WERI-Rb-1 (cell line): ENCODE measurements around the gene FAM47E.
A peak's percentile ranks its signal among the peaks of the same experiment; 100 is the strongest.

Experiments
- DNase-seq: peaks from one replicate; pipeline ENCODE4 v3.0.0-alpha.2; 2020
- H3K27ac ChIP-seq: fragments of 250-450 bp; sonication (Bioruptor Pico); 2 replicates; pipeline ENCODE4 v1.5.1; 2020; ENCODE audit warnings: mild to moderate bottlenecking, moderate library complexity
- H3K27me3 ChIP-seq: fragments of 250-450 bp; sonication (Bioruptor Pico); 2 replicates; pipeline ENCODE4 v1.5.1; 2021; ENCODE audit warnings: mild to moderate bottlenecking, low read depth, moderate library complexity; ENCODE audit not compliant: insufficient read depth, severe bottlenecking
- H3K36me3 ChIP-seq: fragments of 250-450 bp; sonication (Bioruptor Pico); 2 replicates; pipeline ENCODE4 v1.5.1; 2020; ENCODE audit warnings: mild to moderate bottlenecking, moderate library complexity
- H3K4me3 ChIP-seq: 2 replicates; pipeline ENCODE4 v1.5.1; 2011; ENCODE audit warnings: low read depth, mild to moderate bottlenecking, control low read depth, low read length
- H3K9me3 ChIP-seq: fragments of 250-450 bp; sonication (Bioruptor Pico); 2 replicates; pipeline ENCODE4 v1.5.1; 2021; ENCODE audit warnings: mild to moderate bottlenecking, moderate library complexity; ENCODE audit not compliant: severe bottlenecking
- TF ChIP-seq, protein P1 (sequence below): IDR thresholded peaks from 2 replicates; pipeline ENCODE4 v1.5.1; 2011; ENCODE audit warnings: low read depth, mild to moderate bottlenecking, control low read depth, inconsistent platforms, low read length

FAM47E gene

DNA sequence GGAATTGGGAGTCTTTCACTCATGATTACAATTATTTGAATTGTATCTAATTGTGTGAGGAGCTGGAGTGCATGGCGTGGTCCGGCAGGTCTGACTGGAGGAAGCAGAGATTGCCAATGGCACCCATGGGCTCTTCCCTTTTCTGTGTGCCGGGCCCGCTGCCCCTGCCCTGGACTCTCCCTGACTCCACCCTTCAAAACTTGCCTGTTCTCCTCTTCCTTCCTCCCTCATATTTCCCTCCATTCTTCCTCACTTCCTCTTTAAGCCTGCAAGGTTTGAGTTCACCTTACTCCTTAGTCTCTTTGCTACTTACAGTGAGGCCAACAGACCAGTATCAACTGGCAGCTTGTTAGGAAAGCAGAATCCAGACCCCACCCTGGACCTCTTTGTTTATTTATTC is 48.5 kb downstream of the FAM47E start:
- TF ChIP-seq, protein P1, sequence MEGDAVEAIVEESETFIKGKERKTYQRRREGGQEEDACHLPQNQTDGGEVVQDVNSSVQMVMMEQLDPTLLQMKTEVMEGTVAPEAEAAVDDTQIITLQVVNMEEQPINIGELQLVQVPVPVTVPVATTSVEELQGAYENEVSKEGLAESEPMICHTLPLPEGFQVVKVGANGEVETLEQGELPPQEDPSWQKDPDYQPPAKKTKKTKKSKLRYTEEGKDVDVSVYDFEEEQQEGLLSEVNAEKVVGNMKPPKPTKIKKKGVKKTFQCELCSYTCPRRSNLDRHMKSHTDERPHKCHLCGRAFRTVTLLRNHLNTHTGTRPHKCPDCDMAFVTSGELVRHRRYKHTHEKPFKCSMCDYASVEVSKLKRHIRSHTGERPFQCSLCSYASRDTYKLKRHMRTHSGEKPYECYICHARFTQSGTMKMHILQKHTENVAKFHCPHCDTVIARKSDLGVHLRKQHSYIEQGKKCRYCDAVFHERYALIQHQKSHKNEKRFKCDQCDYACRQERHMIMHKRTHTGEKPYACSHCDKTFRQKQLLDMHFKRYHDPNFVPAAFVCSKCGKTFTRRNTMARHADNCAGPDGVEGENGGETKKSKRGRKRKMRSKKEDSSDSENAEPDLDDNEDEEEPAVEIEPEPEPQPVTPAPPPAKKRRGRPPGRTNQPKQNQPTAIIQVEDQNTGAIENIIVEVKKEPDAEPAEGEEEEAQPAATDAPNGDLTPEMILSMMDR = no peak
- DNase-seq = no peak
- Histone ChIP-seq H3K4me3 (no peak overlapping the region), H3K27me3 (no peaks in the 10 kb centered on the region), H3K36me3 (no peaks in the 10 kb centered on the region), H3K9me3 (peaks cover 5% of the 10 kb centered on the region), H3K27ac (no peak overlapping the region)

- H3K4me3 ChIP-seq = no peak overlapping the region
- DNase-seq = no peak
- H3K27ac ChIP-seq = no peak overlapping the region
Observed at GRCh38 chr4:76301068-76301774, 49.7 kb downstream of the FAM47E start.

DNA sequence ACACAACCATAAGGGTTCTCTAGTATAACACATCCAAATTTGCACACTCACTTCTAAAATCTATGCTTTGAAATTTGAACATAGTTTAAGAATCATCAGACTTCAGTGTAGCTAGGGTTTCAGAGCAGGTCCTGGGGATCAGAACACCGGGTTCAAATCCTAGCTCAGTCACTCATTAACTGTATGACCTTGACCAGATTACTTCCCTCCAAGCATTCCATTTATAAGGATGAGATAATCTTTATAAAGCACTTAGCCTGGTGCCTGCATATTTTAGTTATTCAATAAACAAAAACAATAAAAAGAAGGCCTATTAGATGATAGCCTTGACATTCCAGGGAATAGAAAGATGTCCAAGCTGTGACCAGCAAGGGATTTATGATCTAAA is 50.2 kb downstream of the FAM47E start:
- Histone ChIP-seq H3K9me3 (peaks cover 5% of the 10 kb centered on the region), H3K36me3 (no peaks in the 10 kb centered on the region), H3K4me3 (no peak overlapping the region), H3K27ac (no peak overlapping the region), H3K27me3 (no peaks in the 10 kb centered on the region)
- TF ChIP-seq, protein P1 = no peak
- DNase-seq = no peak

More at GRCh38 chr4:76301068-76301774, 49.7 kb downstream of the FAM47E start:
- peaks cover 5% of the 10 kb centered on the region for H3K9me3 ChIP-seq
- H3K36me3 ChIP-seq = no peaks in the 10 kb centered on the region
- H3K27me3 ChIP-seq = no peaks in the 10 kb centered on the region
- TF ChIP-seq, protein P1 = no peak

DNA sequence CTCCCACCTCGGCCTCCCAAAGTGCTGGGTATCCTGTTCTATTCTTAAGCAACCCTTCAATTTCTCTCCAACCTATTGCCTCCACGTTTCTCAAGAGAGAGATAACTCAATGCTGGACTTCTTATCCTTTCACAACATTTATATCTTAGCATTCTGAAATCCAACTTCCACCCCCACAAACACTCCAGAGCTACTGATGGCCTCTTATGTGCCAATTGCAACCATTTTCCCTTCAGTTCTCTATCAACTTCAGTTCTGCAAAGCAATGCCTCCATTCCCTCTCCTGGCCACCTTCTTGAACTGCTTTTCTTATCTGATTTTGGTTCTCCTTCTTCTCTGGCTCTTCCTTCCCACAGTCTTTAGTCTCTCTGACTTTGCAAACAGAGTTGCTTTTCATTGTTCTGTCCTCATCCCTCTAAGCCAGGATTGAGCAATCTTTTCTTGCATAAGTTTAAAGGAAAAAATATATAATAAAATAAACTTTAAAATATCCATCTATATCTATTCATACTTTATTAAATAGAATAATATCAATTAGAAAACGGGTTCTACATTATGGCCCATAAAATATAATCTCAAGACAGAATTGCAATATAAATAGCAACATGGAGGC is 51.4 kb downstream of the FAM47E start:
- DNase-seq = no peak
- H3K36me3 ChIP-seq = no peaks in the 10 kb centered on the region
- TF ChIP-seq, protein P1 = no peak
- H3K4me3 ChIP-seq = no peak overlapping the region
- no peaks in the 10 kb centered on the region for H3K27me3 ChIP-seq
- no peak overlapping the region for H3K27ac ChIP-seq
- peaks cover under 1% of the 10 kb centered on the region for H3K9me3 ChIP-seq

DNA sequence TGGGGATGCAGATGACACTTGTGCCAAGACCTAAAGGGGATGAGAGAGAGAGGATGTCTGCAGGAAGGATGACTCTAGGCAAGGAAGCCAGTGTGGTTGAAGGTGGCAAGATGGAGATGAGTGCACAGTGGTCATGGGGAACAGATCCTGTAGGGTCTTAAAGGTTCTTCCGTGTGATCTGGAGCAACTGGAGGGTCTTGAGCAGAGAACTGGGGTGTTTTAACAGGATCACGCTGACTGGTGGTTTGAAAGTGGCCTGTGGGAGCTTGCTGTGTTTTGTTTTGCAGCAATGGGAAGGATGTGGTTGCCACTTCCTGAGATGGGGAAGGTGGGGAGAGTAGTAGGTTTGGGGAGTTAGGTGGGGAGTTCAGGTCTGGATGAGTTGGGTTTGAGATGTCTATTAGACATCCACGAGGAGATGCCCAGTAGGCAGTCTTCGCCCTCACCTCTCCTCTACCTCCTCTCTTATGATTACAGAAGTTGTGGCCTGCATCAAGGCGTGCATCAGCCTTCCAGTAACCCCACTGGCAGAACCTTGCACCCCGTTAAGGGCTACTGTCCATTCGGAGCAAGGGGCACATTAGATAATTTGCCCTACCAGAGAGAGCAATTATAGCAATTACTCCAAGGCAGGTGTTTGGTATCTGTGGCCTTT is 53.6 kb downstream of the FAM47E start:
- Histone ChIP-seq H3K36me3 (peaks cover 11% of the 10 kb centered on the region), H3K9me3 (no peaks in the 10 kb centered on the region), H3K27me3 (no peaks in the 10 kb centered on the region), H3K4me3 (peak overlapping the region; percentile 93), H3K27ac (no peak overlapping the region)
- no peak for DNase-seq
- TF ChIP-seq, protein P1 = no peak
